ENCODE measurements around the gene TTBK1.

TTBK1 gene

GRCh38 chr6:43267619-43268354 is 24.5 kb downstream of the TTBK1 start:
- DNase-seq (ENCODE audit: low spot score), result no peak
- no peak for TF ChIP-seq CTCF (IDR thresholded peaks at IDR 0.05; ENCODE audit: extremely low read depth, missing control alignments)

GRCh38 chr6:43268355-43268700 is 25.0 kb downstream of the TTBK1 start:
- no peak for TF ChIP-seq CTCF (IDR thresholded peaks at IDR 0.05; ENCODE audit: extremely low read depth, missing control alignments)
- DNase-seq (ENCODE audit: low spot score), result no peak

- DNase-seq (ENCODE audit: low spot score), result no peak
- no peak for TF ChIP-seq CTCF (IDR thresholded peaks at IDR 0.05; ENCODE audit: extremely low read depth, missing control alignments)
Measured at GRCh38 chr6:43268782-43269272, 25.5 kb downstream of the TTBK1 start.

- TF ChIP-seq CTCF (IDR thresholded peaks at IDR 0.05; ENCODE audit: extremely low read depth, missing control alignments), result no peak
- no peak for DNase-seq (ENCODE audit: low spot score)
Measured at GRCh38 chr6:43269273-43270007, 26.2 kb downstream of the TTBK1 start.

GRCh38 chr6:43271103-43271815 is 28.0 kb downstream of the TTBK1 start:
- no peak for DNase-seq (ENCODE audit: low spot score)
- no peak for TF ChIP-seq CTCF (IDR thresholded peaks at IDR 0.05; ENCODE audit: extremely low read depth, missing control alignments)

GRCh38 chr6:43271944-43272343 is 28.7 kb downstream of the TTBK1 start:
- DNase-seq (ENCODE audit: low spot score), result no peak
- TF ChIP-seq CTCF (IDR thresholded peaks at IDR 0.05; ENCODE audit: extremely low read depth, missing control alignments), result no peak

- DNase-seq (ENCODE audit: low spot score), result no peak
- no peak for TF ChIP-seq CTCF (IDR thresholded peaks at IDR 0.05; ENCODE audit: extremely low read depth, missing control alignments)
Measured at GRCh38 chr6:43273707-43274106, 30.4 kb downstream of the TTBK1 start.

All from GM20000 (cell line).